HL-60/S4 treated with phorbol 12-myristate 13-acetate at 8.2 ng/mL for 4 days and 3 days (cell line): ENCODE measurements around the gene EPHA1.

Experiments used
- in situ Hi-C: fragments of 300-500 bp; cut with MboI; formaldehyde crosslinking; loops from 2 replicates; pipeline ENCODE4 v1.15.0; 2022; ENCODE audit warnings: low sequenced_read_pairs

Gene EPHA1

DNA sequence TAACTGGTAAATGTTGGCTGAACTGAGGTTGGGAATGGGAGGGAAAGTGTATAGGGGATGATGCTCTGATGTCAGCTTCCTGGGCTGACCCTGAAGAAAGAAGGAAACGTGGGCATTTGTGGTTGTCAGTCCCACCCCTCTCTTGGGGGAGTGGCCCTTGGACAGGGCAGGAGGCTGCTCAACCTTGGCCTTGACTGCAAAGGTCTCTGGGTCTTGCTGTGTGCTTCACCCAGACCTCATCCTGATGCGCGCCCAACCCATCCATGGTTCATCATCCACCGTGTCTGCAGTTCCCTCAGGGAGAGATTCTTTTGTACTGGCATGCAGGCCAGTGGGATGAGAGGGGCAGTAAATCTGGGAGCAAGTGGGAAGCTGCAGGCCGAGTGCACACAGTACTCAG is 32.3 kb downstream of the EPHA1 start:
- in situ Hi-C loops = no loop called here

DNA sequence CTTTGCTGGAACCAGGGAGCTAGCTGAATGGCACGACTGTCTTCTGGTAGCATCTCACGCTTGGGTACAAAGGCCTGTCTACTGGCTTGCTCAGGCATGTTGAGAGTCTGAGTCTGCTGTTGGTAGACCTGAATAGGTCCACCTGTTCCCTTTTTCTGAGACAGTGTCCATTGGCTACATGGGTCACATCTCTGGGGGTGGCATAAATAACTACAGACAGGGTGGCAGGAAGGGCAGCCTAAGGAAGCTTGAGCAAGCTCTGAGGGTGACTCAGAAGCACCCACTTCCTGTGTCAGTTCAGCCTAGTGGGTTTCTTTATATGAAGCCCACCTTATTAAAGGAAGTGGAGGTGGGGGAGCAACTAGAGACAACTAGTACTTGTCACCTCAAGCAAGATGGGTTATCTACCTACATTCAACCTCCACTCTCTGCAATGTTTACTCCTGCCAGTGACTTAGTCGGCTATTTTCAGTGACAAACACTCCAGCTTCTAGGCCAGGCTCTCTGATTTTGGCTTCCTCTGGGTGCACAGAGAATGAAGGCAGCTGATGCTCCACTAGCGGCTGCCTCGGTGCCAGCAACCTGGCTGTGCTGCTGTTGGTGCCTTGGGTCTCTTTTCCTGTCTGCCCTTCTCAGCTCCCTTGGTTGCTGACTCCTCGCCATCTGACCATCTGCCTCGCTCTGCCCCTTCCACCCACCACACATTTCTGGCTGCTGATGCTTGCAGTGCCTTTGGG is 33.2 kb downstream of the EPHA1 start:
- in situ Hi-C loops = no loop called here

DNA sequence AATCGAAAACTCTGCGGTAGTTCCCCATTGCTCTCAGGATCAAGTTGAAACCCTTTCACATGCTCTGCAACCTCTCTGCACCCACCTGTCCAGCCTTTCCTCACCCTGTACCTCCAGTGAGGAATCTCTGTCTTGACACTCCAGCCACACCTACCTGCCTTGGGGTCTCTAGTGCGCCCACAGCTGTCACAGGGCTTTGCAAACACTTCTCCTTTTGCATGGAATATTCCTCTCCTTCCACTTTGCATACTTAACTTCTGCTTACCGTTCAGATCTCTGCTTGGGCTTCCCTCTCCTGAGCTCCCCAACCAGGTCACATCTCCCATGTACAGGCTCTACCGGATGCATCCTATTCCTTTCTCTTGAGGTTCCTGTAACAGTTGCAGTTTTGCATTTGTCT is 34.1 kb downstream of the EPHA1 start:
- in situ Hi-C loops = no loop called here

DNA sequence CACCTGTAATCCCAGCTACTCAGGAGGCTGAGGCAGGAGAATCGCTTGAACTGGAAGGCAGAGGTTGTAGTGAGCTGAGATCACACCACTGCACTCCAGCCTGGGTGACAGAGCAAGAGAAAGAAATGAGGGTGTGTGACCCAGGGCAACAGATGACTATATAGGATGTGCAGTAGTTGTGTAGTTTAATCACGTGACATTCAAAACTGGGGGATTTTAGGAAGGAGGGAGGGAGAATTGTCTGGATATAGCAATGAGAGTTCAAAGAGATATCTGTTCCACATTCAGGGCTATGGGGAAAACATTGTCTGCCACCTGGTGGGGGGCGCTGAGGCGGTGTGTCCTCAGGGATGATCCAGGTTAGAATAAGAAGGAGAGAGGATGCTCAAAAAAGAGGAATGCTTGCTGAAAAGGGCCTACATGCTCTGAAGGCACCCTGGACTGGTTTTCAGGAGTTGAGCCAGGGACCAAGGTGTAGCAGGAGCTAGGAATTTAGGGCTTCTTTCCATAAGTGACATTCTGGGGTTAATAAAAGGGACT is 35.3 kb downstream of the EPHA1 start:
- in situ Hi-C loops = no loop called here

DNA sequence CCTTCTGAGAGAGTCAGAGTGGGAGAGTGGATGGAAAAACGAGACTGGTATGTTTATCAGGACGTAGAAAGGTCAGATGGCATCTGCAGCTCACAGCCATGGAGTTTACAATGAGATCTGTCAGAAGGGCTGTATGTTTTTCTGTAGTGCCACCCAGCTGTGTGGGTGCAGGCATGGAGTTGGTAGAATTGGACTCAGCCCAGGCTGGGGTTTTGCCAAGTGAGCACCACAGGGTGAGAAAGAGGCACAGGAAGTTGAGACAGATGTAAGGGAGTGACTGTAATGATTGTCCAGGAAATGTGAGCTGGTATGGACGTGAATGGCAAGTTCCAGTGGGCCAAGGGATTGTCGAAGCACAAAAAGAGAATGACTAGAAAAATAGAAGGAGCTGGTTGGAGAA is 36.6 kb downstream of the EPHA1 start:
- in situ Hi-C loops = no loop called here

DNA sequence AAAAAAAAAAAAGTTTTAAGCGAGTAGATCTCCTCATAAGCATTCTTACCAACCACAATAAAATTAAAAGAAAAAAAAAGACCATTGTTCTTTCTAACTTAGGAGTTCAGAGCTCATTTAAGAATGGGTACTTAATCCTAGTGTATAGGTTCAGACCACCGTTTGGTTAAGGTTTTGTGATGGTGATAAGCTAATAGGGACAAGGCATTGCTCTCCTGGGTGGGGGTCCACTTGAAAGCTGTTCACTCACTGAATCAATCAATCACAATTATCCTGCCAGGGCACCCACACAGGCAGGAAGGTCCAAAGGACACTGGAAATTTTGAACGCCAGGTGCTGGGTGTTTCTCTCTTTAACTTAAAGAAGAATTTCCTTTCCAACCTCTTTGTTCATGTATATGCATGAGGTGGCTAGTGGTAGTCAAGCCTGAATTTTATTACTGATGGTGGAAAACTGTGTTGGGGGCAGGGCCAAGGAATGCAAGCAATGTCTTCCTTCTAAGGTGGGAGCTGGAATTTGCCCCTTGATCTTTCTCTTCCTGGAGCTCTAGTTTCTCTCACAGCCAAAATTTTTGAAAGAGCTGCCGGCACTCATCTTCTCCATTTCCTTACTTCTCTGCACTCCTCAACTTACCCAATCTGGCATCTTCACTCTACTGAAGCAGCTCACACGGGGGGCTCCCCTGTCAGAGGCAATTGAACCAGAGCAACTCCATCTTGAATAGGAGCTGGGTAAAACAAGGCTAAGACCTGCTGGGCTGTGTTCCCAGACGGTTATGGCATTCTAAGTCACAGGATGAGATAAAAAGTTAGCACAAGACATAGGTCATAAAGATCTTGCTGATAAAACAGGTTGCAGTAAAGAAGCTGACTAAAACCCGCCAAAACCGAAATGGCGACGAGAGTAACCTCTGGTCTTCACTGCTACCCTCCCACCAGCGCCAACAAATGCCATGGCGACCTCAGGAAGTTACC is 38.7 kb downstream of the EPHA1 start:
- in situ Hi-C loops = no loop called here

DNA sequence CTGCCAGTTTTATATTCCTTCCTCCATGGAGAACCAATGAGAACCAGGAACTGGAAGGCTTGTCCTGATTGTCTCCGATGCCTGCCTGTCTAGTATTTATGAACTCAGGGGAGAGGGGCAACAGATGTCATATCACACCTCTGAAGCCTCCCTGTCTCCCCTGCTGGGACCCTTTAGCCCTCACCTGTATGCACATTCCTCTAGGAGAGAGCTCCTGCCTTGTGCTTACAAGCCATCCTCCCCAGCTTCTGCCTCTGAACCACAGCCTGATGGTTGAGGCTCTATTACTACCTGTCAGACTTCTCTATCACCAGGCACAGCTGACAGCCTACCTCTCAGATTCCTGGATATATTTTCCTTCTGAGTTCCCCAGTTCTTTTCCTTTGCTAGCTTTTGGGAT is 40.3 kb downstream of the EPHA1 start:
- in situ Hi-C loops = no loop called here

DNA sequence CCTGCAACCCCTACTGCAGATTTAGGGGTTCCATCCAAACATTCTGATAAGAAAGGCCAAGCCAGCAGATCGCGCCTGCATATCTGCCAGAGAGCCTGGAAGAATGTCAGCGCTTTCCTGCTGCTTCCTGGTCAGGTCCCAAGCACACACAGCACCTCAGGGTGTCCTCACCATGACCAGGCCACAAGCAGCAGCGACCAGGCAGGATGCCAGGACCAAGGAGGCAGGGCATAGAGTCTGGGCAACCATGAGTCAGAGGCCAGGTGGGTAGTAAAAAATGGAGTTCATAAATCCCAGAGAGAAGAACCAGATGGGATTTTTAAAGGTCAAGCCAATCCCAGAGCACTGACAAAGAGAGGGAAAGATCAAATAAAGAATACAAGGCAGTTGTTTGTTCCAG is 40.7 kb downstream of the EPHA1 start:
- in situ Hi-C loops = no loop called here

DNA sequence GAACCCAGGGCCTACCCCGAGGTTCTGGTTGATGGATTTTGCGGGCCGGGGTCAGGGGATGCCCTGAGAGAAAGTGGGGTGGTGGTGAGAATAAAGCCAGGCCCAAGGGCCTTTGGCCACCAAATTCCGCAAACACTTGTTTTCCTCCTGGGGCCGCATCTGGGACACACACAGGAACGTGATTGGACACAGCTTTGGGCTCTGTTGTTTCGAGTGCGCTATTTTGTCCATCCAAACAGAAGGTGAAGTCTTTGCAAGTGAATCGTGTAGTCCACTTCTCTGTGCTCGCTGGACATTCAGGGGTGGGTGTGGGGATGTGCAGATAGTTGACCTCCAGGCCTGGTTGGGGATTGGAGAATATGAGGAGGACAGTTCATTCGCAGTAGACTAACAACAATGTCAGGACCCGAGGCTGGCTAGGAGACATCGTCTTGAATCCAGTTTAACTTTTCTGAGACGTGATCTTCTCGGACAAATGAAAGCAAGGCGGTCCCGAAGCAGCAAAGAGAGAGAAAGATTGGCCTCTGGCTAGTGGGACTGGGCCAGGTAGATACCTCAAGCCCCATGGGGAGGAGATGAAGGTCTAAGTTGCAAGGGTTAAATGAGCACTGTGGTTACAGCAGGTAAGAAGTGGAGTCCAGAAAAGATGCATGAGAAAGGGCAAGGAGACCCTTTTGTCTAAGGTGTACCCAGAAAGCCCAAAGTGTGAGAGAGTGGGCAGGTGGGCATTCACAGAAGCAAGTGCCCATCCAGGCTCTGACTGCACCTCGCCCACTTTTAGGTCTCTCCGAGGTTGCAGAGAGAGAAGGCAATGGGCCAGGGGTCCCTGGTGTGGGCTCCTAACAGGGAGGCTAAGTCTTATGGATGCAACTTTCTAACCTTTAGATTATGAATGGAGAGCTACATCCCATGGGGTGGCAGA is 45.4 kb downstream of the EPHA1 start:
- in situ Hi-C loops = no loop called here

DNA sequence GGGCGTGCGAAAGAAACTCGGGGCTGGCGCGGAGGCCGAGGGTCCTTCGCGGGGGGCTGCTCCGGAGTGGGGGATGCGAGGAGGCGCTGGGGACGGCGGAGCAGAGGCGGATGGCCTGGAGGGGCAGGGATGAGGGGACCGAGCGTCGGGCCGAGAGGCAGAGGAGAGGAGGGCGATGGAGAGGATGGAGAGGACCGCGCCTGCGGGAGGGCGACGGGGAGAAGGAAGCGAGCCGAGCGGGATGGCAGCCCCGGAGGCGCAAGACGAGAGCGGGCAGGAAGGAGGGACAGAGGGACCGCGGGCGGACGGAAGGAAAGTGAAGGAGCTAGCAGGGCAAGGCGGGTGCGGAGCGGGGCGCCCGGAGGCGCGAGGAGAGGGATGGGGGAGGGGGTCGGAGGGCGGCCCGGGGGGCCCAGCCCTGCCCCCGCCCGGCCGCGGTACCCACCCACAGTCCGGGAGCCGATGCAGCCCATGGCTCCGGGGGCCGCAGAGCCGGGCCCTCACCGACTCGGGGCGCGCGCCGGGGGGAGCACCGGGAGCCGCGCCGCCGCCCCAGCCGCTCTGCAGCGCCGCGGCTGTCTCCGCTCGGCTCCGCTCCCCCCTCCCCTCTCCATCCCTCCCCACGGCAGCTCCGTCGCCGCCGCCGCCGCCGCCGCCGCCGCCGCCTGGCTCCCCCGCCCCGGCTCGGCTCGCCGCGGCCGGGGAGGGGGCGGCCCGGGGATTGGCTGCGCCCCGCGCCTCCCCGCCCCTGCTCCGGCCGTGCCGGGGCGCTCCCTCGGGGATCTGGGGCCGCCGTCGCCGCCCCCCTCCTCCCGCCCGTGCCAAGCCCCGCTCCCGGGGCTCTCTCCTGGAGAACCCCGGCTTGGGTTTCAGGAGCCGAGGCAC is 46.3 kb downstream of the EPHA1 start, which contains the start of gene FAM131B:
FAM131B (minus strand) TSS at position 583 of the 885 bp plus-strand sequence; CDS start at position 473, 110 bp downstream.
- in situ Hi-C loops = no loop called here

DNA sequence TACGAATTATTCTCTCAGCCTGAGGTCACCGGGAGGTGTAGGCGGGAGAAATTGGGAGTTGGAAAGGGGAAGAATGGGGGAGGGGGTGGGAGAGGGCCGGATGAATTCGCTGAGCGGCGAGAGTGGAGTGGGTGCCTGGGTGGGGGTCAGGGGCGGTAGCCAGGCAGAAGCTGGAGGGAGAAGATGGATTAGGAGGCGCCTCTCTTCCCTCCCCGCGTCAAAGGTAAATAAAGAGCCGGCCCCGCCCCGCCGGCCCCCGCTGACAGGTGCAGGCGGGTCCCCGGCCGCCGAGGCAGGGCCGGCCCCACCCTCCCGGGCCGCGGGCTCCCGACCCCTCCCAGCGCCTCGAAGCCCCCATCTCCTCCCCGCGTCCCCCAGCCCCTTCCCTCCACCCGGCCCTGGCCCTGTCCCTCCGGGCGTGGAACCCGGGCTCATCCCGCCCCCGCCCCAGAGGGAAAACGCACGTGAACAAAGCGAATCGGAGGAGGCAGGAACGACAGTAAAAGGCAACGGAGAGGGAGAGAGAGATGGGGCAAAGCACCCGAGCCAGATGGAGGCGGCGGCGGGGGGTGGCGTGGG is 47.0 kb downstream of the EPHA1 start:
- in situ Hi-C loops = no loop called here

DNA sequence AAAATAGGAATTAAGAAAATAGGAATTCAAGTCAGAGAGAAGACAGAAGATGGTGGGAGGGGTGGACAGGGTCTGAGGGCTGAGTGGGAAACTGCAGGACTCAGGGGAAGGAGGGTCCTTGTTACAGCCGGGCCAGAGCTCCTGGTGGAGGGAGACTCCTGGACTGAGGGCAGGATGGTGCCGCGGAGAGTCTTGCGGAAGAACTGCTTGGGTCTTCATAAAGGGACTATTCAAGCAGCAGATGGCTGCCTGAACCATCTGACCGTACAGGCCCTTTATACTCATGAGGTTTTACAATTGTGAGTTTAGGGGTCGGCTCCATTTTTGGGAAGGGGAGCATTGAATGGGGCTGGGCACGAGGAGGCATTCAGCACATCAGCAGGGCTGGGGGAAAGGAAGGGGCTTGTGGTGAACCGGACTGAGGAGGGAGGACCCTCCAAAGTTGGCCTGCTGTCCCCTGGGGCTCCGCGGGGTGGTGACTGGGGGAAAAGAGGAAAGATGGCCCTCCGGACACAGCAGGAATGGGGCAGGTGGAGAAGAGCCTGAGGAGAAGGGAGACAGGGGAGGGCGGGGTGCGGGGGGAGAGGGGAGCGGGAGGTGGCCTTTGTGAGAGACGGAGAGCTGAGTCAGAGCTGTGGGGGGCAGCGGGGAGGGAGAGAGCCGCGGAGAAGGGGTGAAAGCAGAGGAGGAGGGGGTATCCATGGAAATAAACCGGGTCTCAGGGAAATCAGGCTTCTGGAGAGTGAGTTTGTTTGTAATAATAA is 47.7 kb downstream of the EPHA1 start:
- in situ Hi-C loops = no loop called here

DNA sequence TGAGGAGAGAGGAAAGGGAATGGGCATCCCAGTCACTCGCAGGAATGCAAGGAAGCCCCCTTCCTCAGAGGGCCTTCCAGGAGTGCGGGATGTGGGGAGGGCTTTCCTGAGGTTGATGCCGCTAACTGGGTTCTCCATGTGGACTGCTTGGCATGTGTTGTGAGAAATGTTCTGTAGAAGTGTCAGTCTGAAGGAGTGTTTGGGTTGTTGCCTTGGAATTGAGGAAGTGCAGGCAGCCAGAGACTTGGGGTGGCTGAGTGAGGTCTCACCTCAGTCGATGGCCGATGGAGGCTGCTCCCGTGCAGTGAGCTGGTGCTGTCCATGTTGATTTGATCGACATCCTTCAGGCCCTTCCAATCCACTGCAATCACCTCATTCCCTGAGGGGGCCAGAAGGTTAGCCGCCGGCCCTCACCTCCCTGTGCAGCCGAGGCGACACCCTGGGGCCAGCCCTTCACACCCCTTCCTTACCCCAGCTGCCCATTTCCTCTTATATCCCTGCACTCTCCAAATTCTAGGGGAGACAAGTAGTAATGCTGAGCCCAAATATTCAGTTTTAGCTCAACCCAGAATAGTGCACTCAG is 48.8 kb downstream of the EPHA1 start:
- in situ Hi-C loops = no loop called here

DNA sequence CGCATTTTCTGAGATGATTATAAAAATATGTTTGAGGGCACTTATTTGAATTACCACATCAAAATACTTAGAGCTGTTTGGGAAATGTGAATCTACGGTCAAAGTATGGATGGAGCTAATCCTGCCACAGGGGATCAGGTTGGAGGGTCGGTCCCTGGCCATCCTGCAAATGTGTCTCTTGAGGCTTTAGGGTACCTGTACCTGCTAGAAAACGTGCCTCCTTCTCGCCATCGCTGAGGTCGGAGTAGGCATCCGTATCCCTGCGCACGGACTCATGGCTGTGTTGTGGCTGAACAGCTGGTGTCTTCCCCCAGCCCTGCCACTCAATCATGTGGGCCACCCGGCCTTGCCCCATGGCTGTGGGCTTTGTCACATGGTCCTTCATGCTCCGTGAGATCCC is 50.0 kb downstream of the EPHA1 start:
- in situ Hi-C loops = no loop called here

DNA sequence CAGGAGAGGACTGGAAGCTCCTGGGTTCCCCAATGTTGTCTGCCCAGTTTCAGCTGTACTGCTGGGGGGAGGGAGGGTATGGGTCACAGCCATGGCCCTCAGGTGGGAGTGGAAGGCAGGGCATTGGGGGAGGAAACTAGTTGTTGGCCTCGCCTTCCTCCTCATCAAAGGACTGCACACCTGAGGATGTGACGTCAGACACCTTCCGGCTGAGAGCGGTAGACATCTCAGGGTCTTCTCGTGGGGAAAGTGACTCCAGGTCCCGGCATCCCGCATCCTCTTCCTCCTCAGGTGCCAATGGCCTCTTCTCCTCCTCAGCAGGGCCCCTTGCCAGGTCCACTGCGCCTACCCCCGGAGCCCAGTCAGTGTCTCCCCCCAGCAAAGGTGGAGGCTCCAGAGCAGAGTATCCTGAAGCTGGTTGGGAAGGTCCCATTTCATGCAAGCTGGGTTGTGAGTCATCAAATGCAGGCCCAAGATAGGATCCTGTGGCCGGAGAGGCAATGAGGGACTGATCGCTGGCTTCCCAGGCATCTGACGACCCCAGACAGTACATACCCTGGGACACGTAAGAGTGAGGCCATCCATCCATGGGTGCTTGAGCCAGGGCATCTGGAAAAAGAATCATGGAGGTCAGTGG is 52.1 kb downstream of the EPHA1 start:
- in situ Hi-C loops = no loop called here

DNA sequence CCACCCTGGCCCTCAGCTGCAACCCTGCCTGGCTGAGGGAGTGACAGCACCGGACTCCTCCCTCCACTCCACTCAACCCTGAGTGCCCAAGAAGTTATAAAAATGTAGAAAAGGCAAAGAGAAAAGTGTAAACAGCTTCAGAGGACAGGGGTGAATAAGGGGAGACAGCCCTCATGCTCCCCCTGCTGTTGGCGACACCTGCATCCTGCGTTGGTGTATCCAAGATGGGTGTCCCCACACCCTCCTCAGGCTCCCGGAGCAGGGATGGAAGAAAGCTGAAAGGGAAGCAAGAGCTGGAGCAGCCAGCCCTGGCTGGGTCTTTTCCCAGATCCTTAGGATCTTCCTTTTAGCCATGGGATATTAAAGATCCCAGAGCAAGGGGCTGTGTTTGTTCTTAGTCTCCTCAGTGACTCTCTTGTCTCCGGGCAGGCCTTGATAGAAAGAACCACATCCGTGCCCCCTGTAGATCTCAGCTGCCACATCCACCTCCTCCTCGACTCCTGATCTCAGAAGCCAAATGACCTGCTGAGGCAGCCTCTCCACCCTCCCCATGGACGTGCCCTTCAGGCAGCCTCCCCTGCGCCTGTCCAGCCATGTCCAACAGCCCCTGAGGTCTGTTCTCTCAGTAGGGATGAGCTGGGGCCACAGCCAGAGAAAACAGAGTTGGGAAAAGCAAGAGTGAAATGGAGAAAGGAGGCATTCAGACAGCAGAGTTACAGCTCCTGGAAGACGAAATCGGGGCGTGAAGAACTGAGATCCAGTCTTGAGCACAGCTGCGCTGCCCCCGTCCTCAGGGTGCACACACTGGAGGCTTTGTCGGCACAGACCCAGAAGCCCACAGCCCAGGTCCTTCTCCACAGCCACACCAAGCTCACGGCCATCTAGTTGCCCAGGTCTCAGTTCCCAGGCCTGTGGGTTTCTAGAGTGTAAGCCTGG is 52.9 kb downstream of the EPHA1 start:
- in situ Hi-C loops = no loop called here

DNA sequence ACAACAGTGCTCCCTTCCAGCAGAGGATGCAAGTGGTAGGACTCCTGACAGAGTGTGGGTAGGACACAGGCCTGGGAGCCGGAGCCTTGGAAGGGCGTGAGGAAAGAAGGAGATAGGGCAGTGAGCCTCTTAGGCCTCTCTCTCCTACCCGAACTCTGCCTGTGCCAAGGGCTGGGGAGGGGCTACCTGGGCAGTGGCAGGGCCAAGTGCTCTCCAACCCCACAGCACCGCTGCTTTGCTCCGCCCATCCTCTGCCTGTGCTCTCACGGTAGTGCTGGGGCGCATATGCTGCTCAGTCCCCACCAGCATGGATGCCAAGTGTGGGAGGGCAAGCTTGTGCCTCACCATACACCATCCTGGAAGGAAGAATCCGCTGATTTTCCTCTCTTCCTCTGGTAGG is 53.7 kb downstream of the EPHA1 start:
- in situ Hi-C loops = no loop called here
